HEK293 (cell line): ENCODE results near the gene IGDCC3.

ENCODE experiments used
- BCL11B ChIP-seq: fragments of 450-650 bp; formaldehyde crosslinking; IDR thresholded peaks from 2 replicates; pipeline ENCODE4 v1.5.1; 2016; ENCODE audit warnings: low read depth, missing biosample characterization, missing genetic modification characterization
- FEZF1 ChIP-seq: fragments of 450-650 bp; formaldehyde crosslinking; IDR thresholded peaks from 2 replicates; pipeline ENCODE4 v1.5.1; 2016; ENCODE audit warnings: missing biosample characterization, missing genetic modification characterization
- GLI2 ChIP-seq: fragments of 450-650 bp; formaldehyde crosslinking; IDR thresholded peaks from 2 replicates; pipeline ENCODE4; 2017; ENCODE audit warnings: missing biosample characterization, missing genetic modification characterization, low read depth, borderline replicate concordance
- GLIS2 ChIP-seq: fragments of 450-650 bp; formaldehyde crosslinking; IDR thresholded peaks from 2 replicates; pipeline ENCODE4 v1.5.1; 2016; ENCODE audit warnings: missing biosample characterization, missing genetic modification characterization
- HOXD13 ChIP-seq: sonication (generic); formaldehyde crosslinking; IDR thresholded peaks from 2 replicates; pipeline ENCODE4 v1.8.0; 2022; ENCODE audit warnings: missing genetic modification reagents, borderline replicate concordance
- KLF10 ChIP-seq: fragments of 450-650 bp; IDR thresholded peaks from 2 replicates; pipeline ENCODE4 v1.5.1; 2018; ENCODE audit warnings: missing biosample characterization, mild to moderate bottlenecking, missing genetic modification characterization
- KLF16 ChIP-seq: fragments of 450-650 bp; formaldehyde crosslinking; IDR thresholded peaks from 2 replicates; pipeline ENCODE4 v1.5.1; 2017; ENCODE audit warnings: missing biosample characterization, missing genetic modification characterization
- KLF7 ChIP-seq: fragments of 450-650 bp; formaldehyde crosslinking; IDR thresholded peaks from 2 replicates; pipeline ENCODE4 v1.5.1; 2016; ENCODE audit warnings: missing biosample characterization, missing genetic modification characterization, borderline replicate concordance
- MEIS1 ChIP-seq: sonication (generic); formaldehyde crosslinking; IDR thresholded peaks from 2 replicates; pipeline ENCODE4 v1.8.1; 2022; ENCODE audit warnings: missing genetic modification reagents, mild to moderate bottlenecking, borderline replicate concordance
- PRDM1 ChIP-seq: fragments of 450-650 bp; formaldehyde crosslinking; IDR thresholded peaks from 2 replicates; pipeline ENCODE4; 2016; ENCODE audit warnings: missing biosample characterization, missing genetic modification characterization
- YY2 ChIP-seq: fragments of 450-650 bp; formaldehyde crosslinking; IDR thresholded peaks from 2 replicates; pipeline ENCODE4 v1.5.1; 2016; ENCODE audit warnings: missing biosample characterization, missing genetic modification characterization
- ZBTB48 ChIP-seq: fragments of 450-650 bp; formaldehyde crosslinking; IDR thresholded peaks from 2 replicates; pipeline ENCODE4 v1.5.1; 2016; ENCODE audit warnings: missing biosample characterization, missing genetic modification characterization
- ZBTB8A ChIP-seq: fragments of 450-650 bp; formaldehyde crosslinking; IDR thresholded peaks from 2 replicates; pipeline ENCODE4 v1.5.1; 2016; ENCODE audit warnings: missing biosample characterization, missing genetic modification characterization
- ZFP3 ChIP-seq: fragments of 450-650 bp; formaldehyde crosslinking; IDR thresholded peaks from 2 replicates; pipeline ENCODE4 v1.5.1; 2016; ENCODE audit warnings: low read depth, missing biosample characterization, missing genetic modification characterization
- ZNF10 ChIP-seq: fragments of 450-650 bp; formaldehyde crosslinking; IDR thresholded peaks from 2 replicates; pipeline ENCODE4 v1.5.1; 2017; ENCODE audit warnings: missing biosample characterization, missing genetic modification characterization
- ZNF138 ChIP-seq: fragments of 450-650 bp; formaldehyde crosslinking; IDR thresholded peaks from 2 replicates; pipeline ENCODE4 v1.5.1; 2016; ENCODE audit warnings: missing biosample characterization, missing genetic modification characterization, borderline replicate concordance
- ZNF184 ChIP-seq: fragments of 450-650 bp; IDR thresholded peaks from 2 replicates; pipeline ENCODE4 v1.5.1; 2018; ENCODE audit warnings: missing biosample characterization, mild to moderate bottlenecking, missing genetic modification characterization
- ZNF223 ChIP-seq: fragments of 450-650 bp; formaldehyde crosslinking; IDR thresholded peaks from 2 replicates; pipeline ENCODE4 v1.5.1; 2016; ENCODE audit warnings: missing biosample characterization, missing genetic modification characterization
- ZNF341 ChIP-seq: fragments of 450-650 bp; formaldehyde crosslinking; IDR thresholded peaks from 2 replicates; pipeline ENCODE4; 2016; ENCODE audit warnings: low read depth, missing biosample characterization, missing genetic modification characterization
- ZNF394 ChIP-seq: fragments of 450-650 bp; formaldehyde crosslinking; IDR thresholded peaks from 2 replicates; pipeline ENCODE4 v1.5.1; 2016; ENCODE audit warnings: missing biosample characterization, missing genetic modification characterization, mild to moderate bottlenecking, moderate library complexity, borderline replicate concordance
- ZNF433 ChIP-seq: fragments of 450-650 bp; formaldehyde crosslinking; IDR thresholded peaks from 2 replicates; pipeline ENCODE4 v1.5.1; 2016; ENCODE audit warnings: missing biosample characterization, missing genetic modification characterization, low read depth
- ZNF501 ChIP-seq: fragments of 450-650 bp; formaldehyde crosslinking; IDR thresholded peaks from 2 replicates; pipeline ENCODE4 v1.5.1; 2016; ENCODE audit warnings: missing biosample characterization, missing genetic modification characterization
- ZNF521 ChIP-seq: fragments of 450-650 bp; formaldehyde crosslinking; IDR thresholded peaks from 2 replicates; pipeline ENCODE4 v1.5.1; 2017; ENCODE audit warnings: missing biosample characterization, mild to moderate bottlenecking, missing genetic modification characterization
- ZNF571 ChIP-seq: fragments of 450-650 bp; formaldehyde crosslinking; IDR thresholded peaks from 2 replicates; pipeline ENCODE4 v1.5.0; 2017; ENCODE audit warnings: missing biosample characterization, missing genetic modification characterization
- ZNF585B ChIP-seq: fragments of 450-650 bp; formaldehyde crosslinking; IDR thresholded peaks from 2 replicates; pipeline ENCODE4 v1.5.1; 2016; ENCODE audit warnings: missing biosample characterization, missing genetic modification characterization
- ZNF624 ChIP-seq: fragments of 450-650 bp; formaldehyde crosslinking; IDR thresholded peaks from 2 replicates; pipeline ENCODE4 v1.5.1; 2017; ENCODE audit warnings: missing biosample characterization, missing genetic modification characterization
- ZNF629 ChIP-seq: fragments of 450-650 bp; formaldehyde crosslinking; IDR thresholded peaks from 2 replicates; pipeline ENCODE4 v1.5.1; 2017; ENCODE audit warnings: missing biosample characterization, missing genetic modification characterization
- ZNF837 ChIP-seq: fragments of 450-650 bp; formaldehyde crosslinking; IDR thresholded peaks from 2 replicates; pipeline ENCODE4 v1.5.1; 2016; ENCODE audit warnings: missing biosample characterization, missing genetic modification characterization
- ZSCAN30 ChIP-seq: fragments of 450-650 bp; IDR thresholded peaks from 2 replicates; pipeline ENCODE4 v1.5.1; 2018; ENCODE audit warnings: missing biosample characterization, mild to moderate bottlenecking, missing genetic modification characterization, moderate library complexity
- TF ChIP-seq, protein P1 (sequence below): fragments of 450-650 bp; formaldehyde crosslinking; IDR thresholded peaks from 2 replicates; pipeline ENCODE4; 2016; ENCODE audit warnings: missing biosample characterization, missing genetic modification characterization
- TF ChIP-seq, protein P2 (sequence below): fragments of 450-650 bp; formaldehyde crosslinking; IDR thresholded peaks from 2 replicates; pipeline ENCODE4 v1.5.1; 2016; ENCODE audit warnings: missing biosample characterization, missing genetic modification characterization
- TF ChIP-seq, protein P3 (sequence below): IDR thresholded peaks from 2 replicates; pipeline ENCODE4 v1.6.1; 2011; ENCODE audit warnings: mild to moderate bottlenecking, low read depth, low read length, borderline replicate concordance
- TF ChIP-seq, protein P4 (sequence below): fragments of 450-650 bp; formaldehyde crosslinking; IDR thresholded peaks from 2 replicates; pipeline ENCODE4 v1.5.1; 2017; ENCODE audit warnings: missing biosample characterization, missing genetic modification characterization
- TF ChIP-seq, protein P5 (sequence below): fragments of 450-650 bp; formaldehyde crosslinking; IDR thresholded peaks from 2 replicates; pipeline ENCODE4 v1.5.1; 2016; ENCODE audit warnings: missing biosample characterization, missing genetic modification characterization

The IGDCC3 gene

DNA sequence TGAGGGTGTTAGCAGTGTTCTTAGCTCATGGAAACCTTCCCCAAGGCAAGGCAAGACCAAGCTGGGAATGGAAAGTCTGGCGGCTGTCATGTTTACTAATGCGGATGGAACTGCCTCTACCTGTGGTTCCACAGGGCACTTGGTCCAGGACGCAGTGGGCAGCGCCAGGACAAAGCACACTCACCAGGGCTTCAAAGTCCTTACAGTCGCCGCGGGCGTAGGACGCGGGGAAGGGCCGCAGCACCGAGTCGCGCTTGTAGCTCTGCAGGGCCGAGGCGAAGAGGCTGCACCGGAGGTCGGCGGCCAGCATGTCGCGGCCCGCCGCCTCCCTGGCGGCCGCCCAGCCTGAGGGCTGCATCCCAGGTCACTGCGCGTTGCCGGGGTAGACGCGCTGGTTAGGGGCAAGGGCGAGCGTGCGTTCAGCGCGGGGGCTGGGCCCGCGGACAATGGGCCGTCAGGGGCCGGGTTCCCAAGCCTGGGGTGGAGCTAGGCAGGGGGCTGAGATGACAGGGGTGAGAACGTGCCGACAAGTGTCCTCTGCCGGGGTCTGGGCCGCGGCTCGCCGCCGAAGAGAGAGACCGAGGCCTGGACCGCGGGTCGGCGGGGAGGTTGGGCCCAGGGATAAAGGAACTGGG, 91.6 kb downstream of the IGDCC3 start (continued):
- TF ChIP-seq ZNF10: peak; percentile 7; the same call in 1 of the 2 replicates
- no peak for TF ChIP-seq YY2 (tag by site-specific recombination)
- TF ChIP-seq ZNF629 (tag by site-specific recombination): no peak
- TF ChIP-seq, protein P1, sequence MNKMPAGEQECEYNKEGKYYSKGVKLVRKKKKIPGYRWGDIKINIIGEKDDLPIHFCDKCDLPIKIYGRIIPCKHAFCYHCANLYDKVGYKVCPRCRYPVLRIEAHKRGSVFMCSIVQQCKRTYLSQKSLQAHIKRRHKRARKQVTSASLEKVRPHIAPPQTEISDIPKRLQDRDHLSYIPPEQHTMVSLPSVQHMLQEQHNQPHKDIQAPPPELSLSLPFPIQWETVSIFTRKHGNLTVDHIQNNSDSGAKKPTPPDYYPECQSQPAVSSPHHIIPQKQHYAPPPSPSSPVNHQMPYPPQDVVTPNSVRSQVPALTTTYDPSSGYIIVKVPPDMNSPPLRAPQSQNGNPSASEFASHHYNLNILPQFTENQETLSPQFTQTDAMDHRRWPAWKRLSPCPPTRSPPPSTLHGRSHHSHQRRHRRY (tag by site-specific recombination): no peak
- no peak for TF ChIP-seq KLF10 (tag by site-specific recombination)
- 0 out of 2 replicates have a peak, but pooled peaks have one; percentile 37 for TF ChIP-seq FEZF1 (tag by site-specific recombination)
- TF ChIP-seq PRDM1 (tag by site-specific recombination): no peak
- TF ChIP-seq, protein P2, sequence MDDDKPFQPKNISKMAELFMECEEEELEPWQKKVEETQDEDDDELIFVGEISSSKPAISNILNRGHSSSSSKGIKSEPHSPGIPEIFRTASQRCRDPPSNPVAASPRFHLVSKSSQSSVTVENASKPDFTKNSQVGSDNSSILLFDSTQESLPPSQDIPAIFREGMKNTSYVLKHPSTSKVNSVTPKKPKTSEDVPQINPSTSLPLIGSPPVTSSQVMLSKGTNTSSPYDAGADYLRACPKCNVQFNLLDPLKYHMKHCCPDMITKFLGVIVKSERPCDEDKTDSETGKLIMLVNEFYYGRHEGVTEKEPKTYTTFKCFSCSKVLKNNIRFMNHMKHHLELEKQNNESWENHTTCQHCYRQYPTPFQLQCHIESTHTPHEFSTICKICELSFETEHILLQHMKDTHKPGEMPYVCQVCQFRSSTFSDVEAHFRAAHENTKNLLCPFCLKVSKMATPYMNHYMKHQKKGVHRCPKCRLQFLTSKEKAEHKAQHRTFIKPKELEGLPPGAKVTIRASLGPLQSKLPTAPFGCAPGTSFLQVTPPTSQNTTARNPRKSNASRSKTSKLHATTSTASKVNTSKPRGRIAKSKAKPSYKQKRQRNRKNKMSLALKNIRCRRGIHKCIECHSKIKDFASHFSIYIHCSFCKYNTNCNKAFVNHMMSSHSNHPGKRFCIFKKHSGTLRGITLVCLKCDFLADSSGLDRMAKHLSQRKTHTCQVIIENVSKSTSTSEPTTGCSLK: no peak
- TF ChIP-seq, protein P3, sequence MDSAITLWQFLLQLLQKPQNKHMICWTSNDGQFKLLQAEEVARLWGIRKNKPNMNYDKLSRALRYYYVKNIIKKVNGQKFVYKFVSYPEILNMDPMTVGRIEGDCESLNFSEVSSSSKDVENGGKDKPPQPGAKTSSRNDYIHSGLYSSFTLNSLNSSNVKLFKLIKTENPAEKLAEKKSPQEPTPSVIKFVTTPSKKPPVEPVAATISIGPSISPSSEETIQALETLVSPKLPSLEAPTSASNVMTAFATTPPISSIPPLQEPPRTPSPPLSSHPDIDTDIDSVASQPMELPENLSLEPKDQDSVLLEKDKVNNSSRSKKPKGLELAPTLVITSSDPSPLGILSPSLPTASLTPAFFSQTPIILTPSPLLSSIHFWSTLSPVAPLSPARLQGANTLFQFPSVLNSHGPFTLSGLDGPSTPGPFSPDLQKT: no peak
- TF ChIP-seq ZBTB8A (tag by site-specific recombination): no peak; the same call in 1 of the 2 replicates
- TF ChIP-seq GLIS2 (tag by site-specific recombination): peak; percentile 94
- peak; percentile 86; the same call in 1 of the 2 replicates for TF ChIP-seq KLF16 (tag by site-specific recombination)
- no peak for TF ChIP-seq ZNF184 (tag by site-specific recombination)
- TF ChIP-seq ZNF521: no peak
- peak; percentile 50; the same call in 1 of the 2 replicates for TF ChIP-seq ZNF223 (tag by site-specific recombination)
- no peak for TF ChIP-seq ZNF571 (tag by site-specific recombination)
- peak; percentile 96 for TF ChIP-seq ZSCAN30 (tag by site-specific recombination)
- no peak for TF ChIP-seq HOXD13 (CRISPR knock-in tag)
- peak; percentile 57 for TF ChIP-seq ZNF394
- TF ChIP-seq, protein P4, sequence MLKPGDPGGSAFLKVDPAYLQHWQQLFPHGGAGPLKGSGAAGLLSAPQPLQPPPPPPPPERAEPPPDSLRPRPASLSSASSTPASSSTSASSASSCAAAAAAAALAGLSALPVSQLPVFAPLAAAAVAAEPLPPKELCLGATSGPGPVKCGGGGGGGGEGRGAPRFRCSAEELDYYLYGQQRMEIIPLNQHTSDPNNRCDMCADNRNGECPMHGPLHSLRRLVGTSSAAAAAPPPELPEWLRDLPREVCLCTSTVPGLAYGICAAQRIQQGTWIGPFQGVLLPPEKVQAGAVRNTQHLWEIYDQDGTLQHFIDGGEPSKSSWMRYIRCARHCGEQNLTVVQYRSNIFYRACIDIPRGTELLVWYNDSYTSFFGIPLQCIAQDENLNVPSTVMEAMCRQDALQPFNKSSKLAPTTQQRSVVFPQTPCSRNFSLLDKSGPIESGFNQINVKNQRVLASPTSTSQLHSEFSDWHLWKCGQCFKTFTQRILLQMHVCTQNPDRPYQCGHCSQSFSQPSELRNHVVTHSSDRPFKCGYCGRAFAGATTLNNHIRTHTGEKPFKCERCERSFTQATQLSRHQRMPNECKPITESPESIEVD: no peak
- no peak for TF ChIP-seq ZNF138 (tag by site-specific recombination)
- TF ChIP-seq KLF7 (tag by site-specific recombination): peak; percentile 24; the same call in 1 of the 2 replicates
- TF ChIP-seq ZNF837 (tag by site-specific recombination): peak; percentile 57; the same call in 1 of the 2 replicates
- no peak for TF ChIP-seq ZNF433 (tag by site-specific recombination)
- no peak for TF ChIP-seq BCL11B (tag by site-specific recombination)
- TF ChIP-seq ZNF585B (tag by site-specific recombination): no peak
- TF ChIP-seq ZBTB48 (tag by site-specific recombination): peak; percentile 99
- peak; percentile 55; the same call in 1 of the 2 replicates for TF ChIP-seq ZNF624 (tag by site-specific recombination)
- TF ChIP-seq, protein P5, sequence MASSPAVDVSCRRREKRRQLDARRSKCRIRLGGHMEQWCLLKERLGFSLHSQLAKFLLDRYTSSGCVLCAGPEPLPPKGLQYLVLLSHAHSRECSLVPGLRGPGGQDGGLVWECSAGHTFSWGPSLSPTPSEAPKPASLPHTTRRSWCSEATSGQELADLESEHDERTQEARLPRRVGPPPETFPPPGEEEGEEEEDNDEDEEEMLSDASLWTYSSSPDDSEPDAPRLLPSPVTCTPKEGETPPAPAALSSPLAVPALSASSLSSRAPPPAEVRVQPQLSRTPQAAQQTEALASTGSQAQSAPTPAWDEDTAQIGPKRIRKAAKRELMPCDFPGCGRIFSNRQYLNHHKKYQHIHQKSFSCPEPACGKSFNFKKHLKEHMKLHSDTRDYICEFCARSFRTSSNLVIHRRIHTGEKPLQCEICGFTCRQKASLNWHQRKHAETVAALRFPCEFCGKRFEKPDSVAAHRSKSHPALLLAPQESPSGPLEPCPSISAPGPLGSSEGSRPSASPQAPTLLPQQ (tag by site-specific recombination): peak; percentile 89
- no peak for TF ChIP-seq ZFP3 (tag by site-specific recombination)
- peak; percentile 95 for TF ChIP-seq ZNF501
- TF ChIP-seq ZNF341 (tag by site-specific recombination): no peak
- no peak for TF ChIP-seq GLI2
- TF ChIP-seq MEIS1 (CRISPR knock-in tag): no peak
